Bone marrow (tissue), 2 donors: Measurements from ENCODE around the gene GPR15.

Source experiments
- DNase-seq, 2 donors: peaks; one replicate each; lab custom pipeline; 2025; lab: John Stamatoyannopoulos, UW

Gene GPR15

DNA sequence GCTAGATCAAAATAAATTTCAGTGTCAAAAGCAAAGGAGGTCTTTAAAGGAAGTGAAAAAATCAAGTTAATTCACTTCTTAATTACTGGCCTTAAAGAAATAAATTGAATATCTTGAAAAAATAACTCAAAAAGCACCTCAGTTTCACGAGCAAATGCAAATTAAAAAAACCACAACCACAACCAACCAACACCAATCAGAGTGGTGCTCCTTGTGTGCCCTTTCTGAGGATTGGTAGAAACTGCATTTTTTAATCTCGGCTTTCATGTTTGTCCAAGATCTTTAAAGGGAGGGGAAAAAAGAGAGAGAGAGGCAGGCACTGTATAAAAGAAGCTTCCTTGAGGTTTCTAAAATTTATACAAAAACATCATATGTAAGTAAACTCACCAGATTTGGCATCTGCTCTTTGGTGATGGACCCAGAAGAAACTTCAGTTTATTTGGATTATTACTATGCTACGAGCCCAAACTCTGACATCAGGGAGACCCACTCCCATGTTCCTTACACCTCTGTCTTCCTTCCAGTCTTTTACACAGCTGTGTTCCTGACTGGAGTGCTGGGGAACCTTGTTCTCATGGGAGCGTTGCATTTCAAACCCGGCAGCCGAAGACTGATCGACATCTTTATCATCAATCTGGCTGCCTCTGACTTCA lies at the start of gene GPR15:
GPR15 (plus strand) TSS at position 357 of the 653 bp plus-strand sequence; CDS start at position 413, 56 bp downstream.
- DNase-seq, result no peak

GRCh38 chr3:98482717-98483482 lies 48.9 kb upstream of the GPR15 start:
- no peak for DNase-seq

DNA sequence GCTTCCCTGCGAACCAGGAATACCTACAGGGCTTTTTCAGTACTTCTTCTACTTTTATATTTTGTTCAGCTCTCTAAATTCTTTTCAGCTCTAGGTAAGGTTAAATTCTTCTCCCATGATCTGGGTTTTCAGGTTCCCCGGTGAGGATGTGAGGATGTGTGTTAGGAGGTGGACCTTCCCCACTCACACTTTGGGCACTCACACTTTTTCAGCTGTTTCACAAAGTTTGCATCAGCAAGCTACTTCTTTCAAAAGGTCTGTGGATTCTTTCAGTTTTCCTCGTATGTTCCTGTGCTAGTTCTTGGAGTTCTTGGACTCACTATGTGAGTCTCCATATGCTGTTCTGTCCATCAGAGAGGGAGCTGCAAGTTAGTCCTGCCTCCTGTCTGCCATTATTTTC lies 48.2 kb upstream of the GPR15 start:
- no peak for DNase-seq

GRCh38 chr3:98497381-98497780 lies 34.4 kb upstream of the GPR15 start, which contains the start of gene OR5K2:
Gene OR5K2, plus strand, starts transcription at chr3:98497681. Its CDS starts 0 bp downstream, at chr3:98497681.
- DNase-seq, result no peak

DNA sequence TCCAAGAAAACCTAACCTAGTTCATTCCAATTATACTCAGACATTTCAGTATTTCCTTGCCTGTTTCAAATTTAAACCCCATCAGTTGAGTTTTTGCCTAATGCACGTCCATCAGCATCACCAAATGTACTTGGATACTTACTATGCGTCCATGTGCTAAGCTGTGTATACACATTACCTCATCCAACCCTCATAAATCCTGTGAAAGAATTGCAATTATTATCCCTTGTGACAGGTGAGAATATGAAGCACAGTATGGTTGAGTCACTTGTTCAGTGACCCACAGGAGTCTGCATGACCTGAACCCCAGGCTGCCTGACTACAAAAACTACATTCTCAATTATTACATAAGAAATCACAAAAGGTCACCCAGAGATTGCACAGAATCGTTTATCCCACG lies 31.8 kb upstream of the GPR15 start:
- DNase-seq, result no peak

GRCh38 chr3:98501270-98501669 lies 30.5 kb upstream of the GPR15 start:
- no peak for DNase-seq

- DNase-seq, result no peak
These were observed 29.8 kb upstream of the GPR15 start for GRCh38 chr3:98501863-98502576.

- DNase-seq, result no peak
These were observed 27.2 kb upstream of the GPR15 start for GRCh38 chr3:98504539-98504938.

- DNase-seq, result no peak
These were observed 23.2 kb upstream of the GPR15 start for GRCh38 chr3:98508582-98508981.

GRCh38 chr3:98512576-98512975 lies 19.2 kb upstream of the GPR15 start:
- DNase-seq, result no peak

DNA sequence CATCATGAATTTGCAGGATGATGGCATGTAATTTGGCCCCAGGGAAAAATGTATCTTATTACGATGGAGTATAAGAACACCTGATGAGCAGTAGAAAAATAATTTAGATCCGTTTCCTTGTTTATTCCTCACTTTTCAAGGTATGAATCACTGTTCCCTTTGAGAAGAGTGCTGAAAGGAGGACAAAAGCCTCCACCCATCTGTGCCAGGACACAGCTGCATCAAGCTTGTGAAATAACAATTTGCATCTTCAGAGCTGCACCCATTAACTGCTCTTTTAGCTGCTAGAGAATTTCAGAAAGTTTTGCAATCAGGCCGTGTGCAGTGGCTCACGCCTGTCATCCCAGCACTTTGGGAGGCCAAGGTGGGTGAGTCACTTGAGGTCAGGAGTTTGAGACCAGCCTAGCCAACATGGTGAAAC lies 18.7 kb upstream of the GPR15 start:
- no peak for DNase-seq

GRCh38 chr3:98513736-98514135 lies 18.0 kb upstream of the GPR15 start:
- no peak for DNase-seq

DNA sequence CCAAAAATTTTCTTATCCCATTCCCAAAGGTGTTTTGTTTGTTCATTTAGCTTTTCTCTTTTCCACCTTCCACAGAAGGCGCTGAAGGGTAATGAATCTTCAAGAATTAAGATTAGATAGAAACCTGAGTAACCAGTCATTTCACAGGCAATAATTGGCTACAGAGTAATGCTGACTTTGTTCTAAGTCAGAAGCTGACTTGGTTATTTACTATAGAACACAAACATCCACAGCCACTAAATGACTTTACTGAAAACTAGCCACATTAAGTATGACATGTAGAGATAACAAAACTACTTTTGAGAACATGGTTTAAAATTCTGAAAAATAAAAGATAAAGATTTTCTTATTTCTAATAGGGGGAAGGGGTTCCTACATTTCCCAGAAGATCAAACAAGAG lies 16.8 kb upstream of the GPR15 start:
- DNase-seq, result no peak

GRCh38 chr3:98518816-98519215 lies 13.0 kb upstream of the GPR15 start:
- DNase-seq, result no peak

DNA sequence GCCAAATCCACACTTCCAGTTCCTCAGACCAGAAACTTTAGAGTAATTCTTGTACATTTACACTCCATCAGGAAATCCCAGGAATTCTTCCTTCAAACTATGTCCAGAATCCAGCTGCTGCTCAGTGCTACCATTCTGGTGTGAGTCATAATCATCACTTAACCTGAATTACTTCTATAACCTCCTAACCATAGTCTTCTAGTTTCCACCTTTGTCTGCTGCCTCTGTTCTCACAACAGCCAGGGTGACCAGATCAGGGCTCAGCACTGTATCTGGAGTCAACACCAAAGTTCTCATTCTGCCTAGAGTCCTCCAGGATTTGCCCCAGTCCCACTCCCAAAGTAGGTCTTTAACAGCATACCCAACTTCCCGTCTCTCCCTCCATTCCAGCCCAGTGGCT lies 12.4 kb upstream of the GPR15 start:
- no peak for DNase-seq

- DNase-seq, result peak; percentile 11 to 54
These were observed 9.8 kb upstream of the GPR15 start for GRCh38 chr3:98521897-98522543.

GRCh38 chr3:98522544-98523281 lies 9.1 kb upstream of the GPR15 start, which contains the start of gene CLDND1:
Gene CLDND1, minus strand, starts transcription at chr3:98522902. Its CDS starts 1,478 bp downstream, at chr3:98521424.
- peak; percentile 81 to 90 for DNase-seq

DNA sequence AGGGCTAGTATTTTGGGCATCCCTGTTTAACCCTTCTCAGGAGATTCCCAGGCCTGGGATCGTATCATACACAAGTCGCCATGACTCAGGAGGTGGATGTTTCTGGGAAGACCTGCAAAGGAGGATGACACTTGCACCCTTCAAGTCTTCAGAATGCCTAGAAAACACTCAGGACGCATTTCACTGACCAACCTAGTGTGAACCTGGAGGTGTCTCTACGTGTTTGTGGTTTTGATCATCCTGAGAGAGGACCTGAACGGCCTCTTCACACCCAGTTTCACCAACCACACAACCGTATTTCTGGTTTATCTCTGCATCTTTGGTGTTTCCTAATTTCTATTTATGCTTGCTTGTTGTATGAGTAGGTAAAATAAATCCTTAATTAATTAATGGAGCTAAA lies 6.3 kb upstream of the GPR15 start:
- DNase-seq, result no peak

DNA sequence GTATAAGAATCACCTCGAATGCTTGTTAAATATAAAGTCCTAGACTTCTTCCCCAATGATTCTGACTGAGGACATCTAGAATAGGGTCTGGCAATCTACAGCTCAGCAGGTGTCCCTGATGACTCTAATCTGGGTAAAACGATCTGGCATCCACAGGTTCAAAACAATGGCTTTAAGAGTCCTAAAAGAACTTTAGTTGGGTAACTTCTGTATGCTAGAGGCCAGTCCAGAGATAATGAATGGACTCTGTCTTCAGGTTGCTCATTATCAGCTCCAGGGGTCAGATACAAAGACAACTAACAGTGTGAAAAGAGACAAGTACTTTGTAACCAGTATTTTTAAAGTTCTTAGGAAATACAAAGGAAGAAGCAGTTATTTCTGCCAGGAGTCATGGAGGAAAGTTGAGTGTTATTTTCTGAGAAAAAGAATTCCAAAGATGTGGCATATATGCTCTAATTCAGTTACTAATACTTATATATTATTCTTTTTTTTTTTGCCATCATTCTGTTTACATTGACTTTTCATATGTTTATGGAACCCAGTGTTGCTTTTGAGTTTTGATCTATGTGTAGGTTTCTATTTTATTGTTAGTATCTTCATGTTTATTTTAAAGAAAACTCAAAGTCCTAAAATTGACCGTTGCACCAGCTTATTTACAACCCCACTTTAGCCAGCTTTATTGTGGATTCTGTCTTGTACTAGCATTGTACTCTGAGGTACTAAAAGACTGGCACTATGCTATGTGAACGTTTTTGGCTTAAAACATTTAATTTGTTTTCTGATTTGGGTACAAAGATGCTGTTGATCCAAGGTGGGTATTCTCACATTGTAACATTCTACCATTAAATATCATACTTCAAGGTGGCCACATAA lies 3.1 kb upstream of the GPR15 start:
- no peak for DNase-seq

GRCh38 chr3:98529856-98530459 lies 1.8 kb upstream of the GPR15 start:
- DNase-seq, result no peak
